ENCODE results near the gene LRGUK.

LRGUK gene

GRCh38 chr7:134184767-134185166, 57.6 kb downstream of the LRGUK start:
- H4K20me1 ChIP-seq (ENCODE audit: insufficient read depth, low read length) = no peaks in the 10 kb centered on the region
- H3F3A ChIP-seq (ENCODE audit: insufficient read depth, low read length) = no peaks in the 10 kb centered on the region
- no peak overlapping the region for H3K4me3 ChIP-seq (ENCODE audit: low read length)
- DNase-seq = no peak
- H3K9me2 ChIP-seq (replicated peaks; ENCODE audit: insufficient read depth, low read length) = no peaks in the 10 kb centered on the region
- no peak overlapping the region for H2AFZ ChIP-seq (ENCODE audit: low read length)
- no peaks in the 10 kb centered on the region for H3K4me1 ChIP-seq (ENCODE audit: low read length)
- H3K9ac ChIP-seq (ENCODE audit: low read length) = no peak overlapping the region
- no peak overlapping the region for H3K4me2 ChIP-seq (ENCODE audit: low read depth, low read length)
- H3K36me3 ChIP-seq (replicated peaks; ENCODE audit: insufficient read depth, low read length) = no peaks in the 10 kb centered on the region
- H3K79me2 ChIP-seq (ENCODE audit: low read length) = no peaks in the 10 kb centered on the region
- H3K27ac ChIP-seq (ENCODE audit: low read length) = no peak overlapping the region
- TF ChIP-seq CTCF (IDR thresholded peaks at IDR 0.05; ENCODE audit: low read length) (no peak), EZH2phosphoT487 (IDR thresholded peaks at IDR 0.05; ENCODE audit: low read length) (no peak), EZH2 (optimal IDR thresholded peaks at IDR 0.05; ENCODE audit: low read depth, low read length) (no peak)
- H3K9me3 ChIP-seq (replicated peaks; ENCODE audit: insufficient read depth, low read length) = no peaks in the 10 kb centered on the region
- H3K27me3 ChIP-seq (replicated peaks; ENCODE audit: insufficient read depth, low read length) = no peaks in the 10 kb centered on the region

GRCh38 chr7:134186027-134186426, 58.9 kb downstream of the LRGUK start:
- Histone ChIP-seq H3K9me3 (replicated peaks; ENCODE audit: insufficient read depth, low read length) (no peaks in the 10 kb centered on the region), H3K27ac (ENCODE audit: low read length) (no peak overlapping the region), H3K27me3 (replicated peaks; ENCODE audit: insufficient read depth, low read length) (no peaks in the 10 kb centered on the region), H4K20me1 (ENCODE audit: insufficient read depth, low read length) (no peaks in the 10 kb centered on the region), H3K4me3 (ENCODE audit: low read length) (no peak overlapping the region), H3K36me3 (replicated peaks; ENCODE audit: insufficient read depth, low read length) (no peaks in the 10 kb centered on the region), H3K4me1 (ENCODE audit: low read length) (no peaks in the 10 kb centered on the region), H2AFZ (ENCODE audit: low read length) (no peak overlapping the region), H3F3A (ENCODE audit: insufficient read depth, low read length) (no peaks in the 10 kb centered on the region), H3K9me2 (replicated peaks; ENCODE audit: insufficient read depth, low read length) (no peaks in the 10 kb centered on the region), H3K79me2 (ENCODE audit: low read length) (no peaks in the 10 kb centered on the region), H3K4me2 (ENCODE audit: low read depth, low read length) (no peak overlapping the region), H3K9ac (ENCODE audit: low read length) (no peak overlapping the region)
- DNase-seq = no peak
- TF ChIP-seq CTCF (IDR thresholded peaks at IDR 0.05; ENCODE audit: low read length) (no peak), EZH2phosphoT487 (IDR thresholded peaks at IDR 0.05; ENCODE audit: low read length) (no peak), EZH2 (optimal IDR thresholded peaks at IDR 0.05; ENCODE audit: low read depth, low read length) (no peak)

GRCh38 chr7:134186801-134187200, 59.7 kb downstream of the LRGUK start:
- Histone ChIP-seq H3K36me3 (replicated peaks; ENCODE audit: insufficient read depth, low read length) (no peaks in the 10 kb centered on the region), H3K4me1 (ENCODE audit: low read length) (no peaks in the 10 kb centered on the region), H3K9me2 (replicated peaks; ENCODE audit: insufficient read depth, low read length) (no peaks in the 10 kb centered on the region), H2AFZ (ENCODE audit: low read length) (no peak overlapping the region), H3K4me3 (ENCODE audit: low read length) (no peak overlapping the region), H3K4me2 (ENCODE audit: low read depth, low read length) (no peak overlapping the region), H3K9me3 (replicated peaks; ENCODE audit: insufficient read depth, low read length) (no peaks in the 10 kb centered on the region), H4K20me1 (ENCODE audit: insufficient read depth, low read length) (no peaks in the 10 kb centered on the region), H3K27ac (ENCODE audit: low read length) (no peak overlapping the region), H3K27me3 (replicated peaks; ENCODE audit: insufficient read depth, low read length) (no peaks in the 10 kb centered on the region), H3K9ac (ENCODE audit: low read length) (no peak overlapping the region), H3K79me2 (ENCODE audit: low read length) (no peaks in the 10 kb centered on the region), H3F3A (ENCODE audit: insufficient read depth, low read length) (no peaks in the 10 kb centered on the region)
- TF ChIP-seq CTCF (IDR thresholded peaks at IDR 0.05; ENCODE audit: low read length) (no peak), EZH2phosphoT487 (IDR thresholded peaks at IDR 0.05; ENCODE audit: low read length) (no peak), EZH2 (optimal IDR thresholded peaks at IDR 0.05; ENCODE audit: low read depth, low read length) (no peak)
- no peak for DNase-seq
